WTC11 (cell line): ENCODE data around the gene CCSER1. TPM values are rescaled to one million over a fixed set of nuclear protein-coding genes. Genes with fewer than 3 reads are reported as not detected.

Source experiments
- ATAC-seq: fragments of 200-7000 bp; cut with Tn5 transposase; 2 replicates; pipeline ENCODE4 v1.10.0; 2021; ENCODE audit warnings: mild to moderate bottlenecking, moderate library complexity
- CTCF ChIA-PET: fragments of 300-600 bp; sonication (Branson Sonifier 250); formaldehyde crosslinking; loops from one replicate; lab custom pipeline; 2021; ENCODE audit warnings: antibody characterized with exemption; lab: Charles Lee
- POLR2A ChIA-PET: fragments of 350-600 bp; sonication (Branson Sonifier 250); formaldehyde crosslinking; loops from one replicate; lab custom pipeline; 2021; ENCODE audit warnings: antibody characterized with exemption; lab: Charles Lee
- DNase-seq: peaks from one replicate; pipeline ENCODE4 v3.0.0; 2021; ENCODE audit warnings: low spot score
- H3K27ac Mint-ChIP-seq: 2 replicates; pipeline ENCODE4 v1.8.0; 2021; ENCODE audit warnings: mixed read lengths
- H3K27me3 Mint-ChIP-seq: 2 replicates; pipeline ENCODE4 v1.8.0; 2021; ENCODE audit warnings: low read depth, mild to moderate bottlenecking, moderate library complexity, mixed read lengths
- H3K36me3 Mint-ChIP-seq: 2 replicates; pipeline ENCODE4 v1.8.0; 2021; ENCODE audit warnings: mixed read lengths
- H3K4me1 Mint-ChIP-seq: 2 replicates; pipeline ENCODE4 v1.8.0; 2022; ENCODE audit warnings: mixed read lengths
- H3K4me3 Mint-ChIP-seq: 2 replicates; pipeline ENCODE4 v1.8.0; 2021; ENCODE audit warnings: mild to moderate bottlenecking, moderate library complexity, mixed read lengths
- H3K9me3 Mint-ChIP-seq: 2 replicates; pipeline ENCODE4 v1.8.0; 2021; ENCODE audit warnings: mixed read lengths
- CBFB ChIP-seq: sonication (generic); formaldehyde crosslinking; IDR thresholded peaks from 2 replicates; pipeline ENCODE4 v1.8.1; 2022; ENCODE audit warnings: mild to moderate bottlenecking, low read depth, missing genetic modification reagents
- MXD4 ChIP-seq: fragments of 250-450 bp; sonication (Bioruptor Pico); IDR thresholded peaks from 2 replicates; pipeline ENCODE4 v1.8.0; 2021; ENCODE audit warnings: mild to moderate bottlenecking, moderate library complexity, borderline replicate concordance
- NR1H2 ChIP-seq: sonication (generic); formaldehyde crosslinking; IDR thresholded peaks from 2 replicates; pipeline ENCODE4 v1.9.0; 2021; ENCODE audit warnings: mild to moderate bottlenecking, moderate library complexity, missing genetic modification reagents
- TEAD1 ChIP-seq: sonication (generic); formaldehyde crosslinking; IDR thresholded peaks from 2 replicates; pipeline ENCODE4 v1.8.0; 2022; ENCODE audit warnings: mild to moderate bottlenecking, missing genetic modification reagents
- TEAD4 ChIP-seq: sonication (generic); formaldehyde crosslinking; IDR thresholded peaks from 2 replicates; pipeline ENCODE4 v1.8.0; 2022; ENCODE audit warnings: mild to moderate bottlenecking, missing genetic modification reagents
- ZNF219 ChIP-seq: sonication (generic); formaldehyde crosslinking; IDR thresholded peaks from 2 replicates; pipeline ENCODE4 v1.8.0; 2023; ENCODE audit warnings: missing genetic modification reagents, mild to moderate bottlenecking, borderline replicate concordance
- total RNA-seq: library from RNA; stranded (reverse); gene quantifications from 3 replicates; pipeline ENCODE4 v1.2.3, GENCODE V29; 2021
- TF ChIP-seq, protein P1 (sequence below): sonication (generic); formaldehyde crosslinking; IDR thresholded peaks from 2 replicates; pipeline ENCODE4 v1.8.0; 2023; ENCODE audit warnings: missing genetic modification reagents, mild to moderate bottlenecking, borderline replicate concordance
- TF ChIP-seq, protein P2 (sequence below): sonication (generic); formaldehyde crosslinking; IDR thresholded peaks from 2 replicates; pipeline ENCODE4 v1.8.1; 2023; ENCODE audit warnings: mild to moderate bottlenecking, missing genetic modification reagents
- TF ChIP-seq, protein P3 (sequence below): sonication (generic); formaldehyde crosslinking; IDR thresholded peaks from 2 replicates; pipeline ENCODE4 v1.8.0; 2022; ENCODE audit warnings: missing genetic modification reagents
- TF ChIP-seq, protein P4 (sequence below): fragments of 250-450 bp; sonication (Bioruptor Pico); IDR thresholded peaks from 2 replicates; pipeline ENCODE4 v1.9.0; 2021; ENCODE audit warnings: mild to moderate bottlenecking, borderline replicate concordance
- TF ChIP-seq, protein P5 (sequence below): sonication (generic); formaldehyde crosslinking; IDR thresholded peaks from 2 replicates; pipeline ENCODE4 v1.8.1; 2023; ENCODE audit warnings: mild to moderate bottlenecking, missing genetic modification reagents, moderate library complexity

The CCSER1 gene
- total RNA-seq, 1 experiment from 2014 or later: 0.87 TPM

DNA sequence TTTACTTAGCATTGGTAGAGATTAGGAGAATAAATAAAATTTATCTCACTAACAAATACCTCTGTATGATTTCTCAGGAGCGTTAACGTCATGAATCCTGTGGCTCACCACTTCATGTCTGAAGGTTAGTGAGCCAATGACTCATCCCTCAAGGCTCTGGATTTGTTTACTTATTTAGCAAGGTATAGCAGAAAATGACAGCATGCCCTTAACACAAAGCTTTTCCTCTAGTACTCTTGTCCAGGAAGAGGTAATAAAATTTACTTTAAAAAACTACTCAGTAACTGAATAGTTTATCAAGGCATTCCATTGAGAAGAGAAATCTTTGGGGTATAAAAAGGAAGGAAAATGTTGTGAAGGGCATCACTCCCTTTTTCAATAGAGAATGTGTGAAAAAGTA is 823.8 kb downstream of the CCSER1 start (continued):
- TF ChIP-seq, protein P1, sequence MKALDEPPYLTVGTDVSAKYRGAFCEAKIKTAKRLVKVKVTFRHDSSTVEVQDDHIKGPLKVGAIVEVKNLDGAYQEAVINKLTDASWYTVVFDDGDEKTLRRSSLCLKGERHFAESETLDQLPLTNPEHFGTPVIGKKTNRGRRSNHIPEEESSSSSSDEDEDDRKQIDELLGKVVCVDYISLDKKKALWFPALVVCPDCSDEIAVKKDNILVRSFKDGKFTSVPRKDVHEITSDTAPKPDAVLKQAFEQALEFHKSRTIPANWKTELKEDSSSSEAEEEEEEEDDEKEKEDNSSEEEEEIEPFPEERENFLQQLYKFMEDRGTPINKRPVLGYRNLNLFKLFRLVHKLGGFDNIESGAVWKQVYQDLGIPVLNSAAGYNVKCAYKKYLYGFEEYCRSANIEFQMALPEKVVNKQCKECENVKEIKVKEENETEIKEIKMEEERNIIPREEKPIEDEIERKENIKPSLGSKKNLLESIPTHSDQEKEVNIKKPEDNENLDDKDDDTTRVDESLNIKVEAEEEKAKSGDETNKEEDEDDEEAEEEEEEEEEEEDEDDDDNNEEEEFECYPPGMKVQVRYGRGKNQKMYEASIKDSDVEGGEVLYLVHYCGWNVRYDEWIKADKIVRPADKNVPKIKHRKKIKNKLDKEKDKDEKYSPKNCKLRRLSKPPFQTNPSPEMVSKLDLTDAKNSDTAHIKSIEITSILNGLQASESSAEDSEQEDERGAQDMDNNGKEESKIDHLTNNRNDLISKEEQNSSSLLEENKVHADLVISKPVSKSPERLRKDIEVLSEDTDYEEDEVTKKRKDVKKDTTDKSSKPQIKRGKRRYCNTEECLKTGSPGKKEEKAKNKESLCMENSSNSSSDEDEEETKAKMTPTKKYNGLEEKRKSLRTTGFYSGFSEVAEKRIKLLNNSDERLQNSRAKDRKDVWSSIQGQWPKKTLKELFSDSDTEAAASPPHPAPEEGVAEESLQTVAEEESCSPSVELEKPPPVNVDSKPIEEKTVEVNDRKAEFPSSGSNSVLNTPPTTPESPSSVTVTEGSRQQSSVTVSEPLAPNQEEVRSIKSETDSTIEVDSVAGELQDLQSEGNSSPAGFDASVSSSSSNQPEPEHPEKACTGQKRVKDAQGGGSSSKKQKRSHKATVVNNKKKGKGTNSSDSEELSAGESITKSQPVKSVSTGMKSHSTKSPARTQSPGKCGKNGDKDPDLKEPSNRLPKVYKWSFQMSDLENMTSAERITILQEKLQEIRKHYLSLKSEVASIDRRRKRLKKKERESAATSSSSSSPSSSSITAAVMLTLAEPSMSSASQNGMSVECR (CRISPR knock-in tag): no peak
- no peak for TF ChIP-seq CBFB (CRISPR knock-in tag)
- TF ChIP-seq, protein P2, sequence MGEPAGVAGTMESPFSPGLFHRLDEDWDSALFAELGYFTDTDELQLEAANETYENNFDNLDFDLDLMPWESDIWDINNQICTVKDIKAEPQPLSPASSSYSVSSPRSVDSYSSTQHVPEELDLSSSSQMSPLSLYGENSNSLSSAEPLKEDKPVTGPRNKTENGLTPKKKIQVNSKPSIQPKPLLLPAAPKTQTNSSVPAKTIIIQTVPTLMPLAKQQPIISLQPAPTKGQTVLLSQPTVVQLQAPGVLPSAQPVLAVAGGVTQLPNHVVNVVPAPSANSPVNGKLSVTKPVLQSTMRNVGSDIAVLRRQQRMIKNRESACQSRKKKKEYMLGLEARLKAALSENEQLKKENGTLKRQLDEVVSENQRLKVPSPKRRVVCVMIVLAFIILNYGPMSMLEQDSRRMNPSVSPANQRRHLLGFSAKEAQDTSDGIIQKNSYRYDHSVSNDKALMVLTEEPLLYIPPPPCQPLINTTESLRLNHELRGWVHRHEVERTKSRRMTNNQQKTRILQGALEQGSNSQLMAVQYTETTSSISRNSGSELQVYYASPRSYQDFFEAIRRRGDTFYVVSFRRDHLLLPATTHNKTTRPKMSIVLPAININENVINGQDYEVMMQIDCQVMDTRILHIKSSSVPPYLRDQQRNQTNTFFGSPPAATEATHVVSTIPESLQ (CRISPR knock-in tag): no peak
- TF ChIP-seq, protein P3, sequence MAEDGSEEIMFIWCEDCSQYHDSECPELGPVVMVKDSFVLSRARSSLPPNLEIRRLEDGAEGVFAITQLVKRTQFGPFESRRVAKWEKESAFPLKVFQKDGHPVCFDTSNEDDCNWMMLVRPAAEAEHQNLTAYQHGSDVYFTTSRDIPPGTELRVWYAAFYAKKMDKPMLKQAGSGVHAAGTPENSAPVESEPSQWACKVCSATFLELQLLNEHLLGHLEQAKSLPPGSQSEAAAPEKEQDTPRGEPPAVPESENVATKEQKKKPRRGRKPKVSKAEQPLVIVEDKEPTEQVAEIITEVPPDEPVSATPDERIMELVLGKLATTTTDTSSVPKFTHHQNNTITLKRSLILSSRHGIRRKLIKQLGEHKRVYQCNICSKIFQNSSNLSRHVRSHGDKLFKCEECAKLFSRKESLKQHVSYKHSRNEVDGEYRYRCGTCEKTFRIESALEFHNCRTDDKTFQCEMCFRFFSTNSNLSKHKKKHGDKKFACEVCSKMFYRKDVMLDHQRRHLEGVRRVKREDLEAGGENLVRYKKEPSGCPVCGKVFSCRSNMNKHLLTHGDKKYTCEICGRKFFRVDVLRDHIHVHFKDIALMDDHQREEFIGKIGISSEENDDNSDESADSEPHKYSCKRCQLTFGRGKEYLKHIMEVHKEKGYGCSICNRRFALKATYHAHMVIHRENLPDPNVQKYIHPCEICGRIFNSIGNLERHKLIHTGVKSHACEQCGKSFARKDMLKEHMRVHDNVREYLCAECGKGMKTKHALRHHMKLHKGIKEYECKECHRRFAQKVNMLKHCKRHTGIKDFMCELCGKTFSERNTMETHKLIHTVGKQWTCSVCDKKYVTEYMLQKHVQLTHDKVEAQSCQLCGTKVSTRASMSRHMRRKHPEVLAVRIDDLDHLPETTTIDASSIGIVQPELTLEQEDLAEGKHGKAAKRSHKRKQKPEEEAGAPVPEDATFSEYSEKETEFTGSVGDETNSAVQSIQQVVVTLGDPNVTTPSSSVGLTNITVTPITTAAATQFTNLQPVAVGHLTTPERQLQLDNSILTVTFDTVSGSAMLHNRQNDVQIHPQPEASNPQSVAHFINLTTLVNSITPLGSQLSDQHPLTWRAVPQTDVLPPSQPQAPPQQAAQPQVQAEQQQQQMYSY: no peak

DNA sequence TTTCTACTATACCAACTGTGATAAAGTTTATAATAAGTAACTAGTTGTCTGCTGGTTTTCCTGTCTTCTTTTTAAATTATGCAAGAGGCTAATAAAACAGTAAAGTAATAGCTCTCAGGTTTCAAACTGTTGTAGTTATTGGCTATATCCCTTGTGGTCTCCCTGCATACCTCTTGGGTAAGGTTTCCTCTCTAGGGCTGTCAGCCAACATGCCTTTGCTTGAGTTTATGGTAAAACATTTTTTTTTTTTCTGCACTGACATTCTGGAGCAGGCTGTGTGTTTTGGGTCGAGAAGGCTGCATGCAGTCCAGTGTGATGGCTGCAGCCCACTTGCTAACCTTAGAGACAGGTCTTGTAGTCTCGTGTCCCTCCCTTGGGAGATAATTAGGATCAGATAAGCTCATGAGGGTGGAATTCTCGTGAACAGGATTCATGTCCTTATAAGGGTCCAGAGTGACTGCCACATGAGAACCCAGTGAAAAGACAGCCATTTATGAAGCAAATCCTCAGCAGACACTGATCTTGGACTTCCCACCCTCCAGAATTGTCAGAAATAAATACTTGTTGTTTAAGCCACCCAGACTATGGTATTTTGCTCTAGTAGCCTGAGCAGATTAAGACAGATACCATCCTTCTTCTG is 831.2 kb downstream of the CCSER1 start:
- H3K9me3 Mint-ChIP-seq: no peaks in the 10 kb centered on the region
- POLR2A ChIA-PET: no interaction called here
- H3K27me3 Mint-ChIP-seq: no peaks in the 10 kb centered on the region
- no peak for TF ChIP-seq MXD4 (CRISPR knock-in tag)
- TF ChIP-seq NR1H2: no peak
- TF ChIP-seq ZNF219 (CRISPR knock-in tag): no peak
- TF ChIP-seq TEAD4 (CRISPR knock-in tag): no peak
- TF ChIP-seq TEAD1: no peak
- CTCF ChIA-PET: no interaction called here
- ATAC-seq (peak; percentile 28; the same call in 1 of the 2 replicates), DNase-seq (no peak)
- H3K27ac Mint-ChIP-seq: no peak overlapping the region
- H3K36me3 Mint-ChIP-seq: no peaks in the 10 kb centered on the region
- H3K4me3 Mint-ChIP-seq: no peak overlapping the region
- 0 out of 2 replicates have a peak, but pooled peaks cover 3% of the 10 kb centered on the region for H3K4me1 Mint-ChIP-seq

DNA sequence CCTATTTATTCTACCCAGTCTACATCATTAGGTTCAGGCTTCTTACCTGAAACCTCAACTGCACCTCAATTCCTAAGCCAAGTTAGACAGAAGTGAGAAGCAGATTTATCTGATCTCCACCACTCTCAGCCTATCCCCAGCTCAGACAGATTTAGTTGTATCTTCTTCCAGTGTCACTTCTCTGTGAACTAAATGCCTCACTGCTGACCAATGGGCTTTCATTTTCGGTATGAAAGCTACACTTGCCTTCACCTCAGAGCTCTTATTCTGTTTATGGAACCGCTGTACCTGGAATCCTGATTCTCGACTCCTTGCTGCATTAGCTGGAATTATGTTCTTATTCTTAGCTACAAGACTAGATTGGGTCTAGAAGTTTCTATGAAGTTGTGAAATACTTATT is 833.2 kb downstream of the CCSER1 start:
- DNase-seq (no peak), ATAC-seq (no peak)
- POLR2A ChIA-PET: no interaction called here
- Mint-ChIP-seq H3K9me3 (no peaks in the 10 kb centered on the region), H3K27me3 (no peaks in the 10 kb centered on the region), H3K27ac (no peak overlapping the region; the same call in 1 of the 2 replicates), H3K4me1 (0 out of 2 replicates have a peak, but pooled peaks cover 3% of the 10 kb centered on the region), H3K4me3 (no peak overlapping the region), H3K36me3 (no peaks in the 10 kb centered on the region)
- CTCF ChIA-PET: interaction anchor here (0.9 kb wide), 2 partner anchors 10 to 148 kb away, joined by 3 to 4 read pairs; no protein-coding TSS in a partner anchor
- TF ChIP-seq, protein P4, sequence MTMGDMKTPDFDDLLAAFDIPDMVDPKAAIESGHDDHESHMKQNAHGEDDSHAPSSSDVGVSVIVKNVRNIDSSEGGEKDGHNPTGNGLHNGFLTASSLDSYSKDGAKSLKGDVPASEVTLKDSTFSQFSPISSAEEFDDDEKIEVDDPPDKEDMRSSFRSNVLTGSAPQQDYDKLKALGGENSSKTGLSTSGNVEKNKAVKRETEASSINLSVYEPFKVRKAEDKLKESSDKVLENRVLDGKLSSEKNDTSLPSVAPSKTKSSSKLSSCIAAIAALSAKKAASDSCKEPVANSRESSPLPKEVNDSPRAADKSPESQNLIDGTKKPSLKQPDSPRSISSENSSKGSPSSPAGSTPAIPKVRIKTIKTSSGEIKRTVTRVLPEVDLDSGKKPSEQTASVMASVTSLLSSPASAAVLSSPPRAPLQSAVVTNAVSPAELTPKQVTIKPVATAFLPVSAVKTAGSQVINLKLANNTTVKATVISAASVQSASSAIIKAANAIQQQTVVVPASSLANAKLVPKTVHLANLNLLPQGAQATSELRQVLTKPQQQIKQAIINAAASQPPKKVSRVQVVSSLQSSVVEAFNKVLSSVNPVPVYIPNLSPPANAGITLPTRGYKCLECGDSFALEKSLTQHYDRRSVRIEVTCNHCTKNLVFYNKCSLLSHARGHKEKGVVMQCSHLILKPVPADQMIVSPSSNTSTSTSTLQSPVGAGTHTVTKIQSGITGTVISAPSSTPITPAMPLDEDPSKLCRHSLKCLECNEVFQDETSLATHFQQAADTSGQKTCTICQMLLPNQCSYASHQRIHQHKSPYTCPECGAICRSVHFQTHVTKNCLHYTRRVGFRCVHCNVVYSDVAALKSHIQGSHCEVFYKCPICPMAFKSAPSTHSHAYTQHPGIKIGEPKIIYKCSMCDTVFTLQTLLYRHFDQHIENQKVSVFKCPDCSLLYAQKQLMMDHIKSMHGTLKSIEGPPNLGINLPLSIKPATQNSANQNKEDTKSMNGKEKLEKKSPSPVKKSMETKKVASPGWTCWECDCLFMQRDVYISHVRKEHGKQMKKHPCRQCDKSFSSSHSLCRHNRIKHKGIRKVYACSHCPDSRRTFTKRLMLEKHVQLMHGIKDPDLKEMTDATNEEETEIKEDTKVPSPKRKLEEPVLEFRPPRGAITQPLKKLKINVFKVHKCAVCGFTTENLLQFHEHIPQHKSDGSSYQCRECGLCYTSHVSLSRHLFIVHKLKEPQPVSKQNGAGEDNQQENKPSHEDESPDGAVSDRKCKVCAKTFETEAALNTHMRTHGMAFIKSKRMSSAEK (CRISPR knock-in tag): no peak
- TF ChIP-seq, protein P1 (CRISPR knock-in tag): no peak
- TF ChIP-seq, protein P5, sequence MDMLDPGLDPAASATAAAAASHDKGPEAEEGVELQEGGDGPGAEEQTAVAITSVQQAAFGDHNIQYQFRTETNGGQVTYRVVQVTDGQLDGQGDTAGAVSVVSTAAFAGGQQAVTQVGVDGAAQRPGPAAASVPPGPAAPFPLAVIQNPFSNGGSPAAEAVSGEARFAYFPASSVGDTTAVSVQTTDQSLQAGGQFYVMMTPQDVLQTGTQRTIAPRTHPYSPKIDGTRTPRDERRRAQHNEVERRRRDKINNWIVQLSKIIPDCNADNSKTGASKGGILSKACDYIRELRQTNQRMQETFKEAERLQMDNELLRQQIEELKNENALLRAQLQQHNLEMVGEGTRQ (CRISPR knock-in tag): no peak
